GM21447 (cell line): ENCODE data around the gene TBKBP1.

Experiments used
- ATAC-seq: cut with Tn5 transposase; IDR thresholded peaks from one replicate; pipeline ENCODE4 v1.9.1; 2021; ENCODE audit not compliant: unreplicated experiment

TBKBP1 gene

GRCh38 chr17:47693731-47694580 is at the start of gene TBKBP1:
TSS of gene TBKBP1 (plus strand) at chr17:47694161. CDS start at chr17:47696113, 1,952 bp downstream.
- ATAC-seq, result no peak

- ATAC-seq, result no peak
Measured at GRCh38 chr17:47644324-47644723, 49.6 kb upstream of the TBKBP1 start.

GRCh38 chr17:47649153-47649971 is 44.6 kb upstream of the TBKBP1 start, which contains the start of gene KPNB1:
TSS of gene KPNB1 (plus strand) at chr17:47649919. CDS start at chr17:47650245, 326 bp downstream.
- peak; percentile 80 for ATAC-seq

GRCh38 chr17:47649972-47650524 is 43.9 kb upstream of the TBKBP1 start:
- no peak for ATAC-seq

GRCh38 chr17:47650525-47651522 is 43.1 kb upstream of the TBKBP1 start:
- peak; percentile 44 for ATAC-seq

- no peak for ATAC-seq
Measured at GRCh38 chr17:47651704-47652103, 42.3 kb upstream of the TBKBP1 start.

GRCh38 chr17:47652570-47652969 is 41.4 kb upstream of the TBKBP1 start:
- no peak for ATAC-seq

GRCh38 chr17:47653442-47653841 is 40.5 kb upstream of the TBKBP1 start:
- ATAC-seq, result no peak

GRCh38 chr17:47654991-47655390 is 39.0 kb upstream of the TBKBP1 start:
- ATAC-seq, result no peak

- peak; percentile 65 for ATAC-seq
Measured at GRCh38 chr17:47660064-47660492, 33.9 kb upstream of the TBKBP1 start.

- no peak for ATAC-seq
Measured at GRCh38 chr17:47663912-47664623, 29.9 kb upstream of the TBKBP1 start.

GRCh38 chr17:47664624-47664941 is 29.4 kb upstream of the TBKBP1 start:
- no peak for ATAC-seq

GRCh38 chr17:47665655-47666054 is 28.3 kb upstream of the TBKBP1 start:
- ATAC-seq, result no peak

- no peak for ATAC-seq
Measured at GRCh38 chr17:47669081-47669480, 24.9 kb upstream of the TBKBP1 start.

GRCh38 chr17:47670064-47670463 is 23.9 kb upstream of the TBKBP1 start:
- ATAC-seq, result no peak

- no peak for ATAC-seq
Measured at GRCh38 chr17:47674499-47674898, 19.5 kb upstream of the TBKBP1 start.

- no peak for ATAC-seq
Measured at GRCh38 chr17:47675380-47676198, 18.4 kb upstream of the TBKBP1 start.

GRCh38 chr17:47676199-47676472 is 17.8 kb upstream of the TBKBP1 start:
- no peak for ATAC-seq

- no peak for ATAC-seq
Measured at GRCh38 chr17:47676510-47677165, 17.3 kb upstream of the TBKBP1 start.
